HG03159 (cell line): Measurements from ENCODE around the gene SOD1.
"Not testable (repeated sequence)": the region's sequence is repeated elsewhere in the genome, so short reads cannot be mapped to it uniquely, and the experiment has no call there.

Source experiments
- ATAC-seq: cut with Tn5 transposase; IDR thresholded peaks from one replicate; pipeline ENCODE4 v1.9.1; 2021; ENCODE audit warnings: mild to moderate bottlenecking, moderate library complexity; ENCODE audit not compliant: unreplicated experiment

Gene SOD1

GRCh38 chr21:31659536-31660258, at the start of gene SOD1:
SOD1 (plus strand) TSS chr21:31659693; CDS start chr21:31659770, 77 bp downstream.
- peak; percentile 94 for ATAC-seq

- ATAC-seq, result no peak
Measured at GRCh38 chr21:31611445-31611844, 48.0 kb upstream of the SOD1 start.

GRCh38 chr21:31612894-31613785, 46.4 kb upstream of the SOD1 start:
- no peak for ATAC-seq

GRCh38 chr21:31614705-31615104, 44.8 kb upstream of the SOD1 start:
- no peak for ATAC-seq

- no peak for ATAC-seq
Measured at GRCh38 chr21:31616216-31616615, 43.3 kb upstream of the SOD1 start.

GRCh38 chr21:31618696-31619430, 40.6 kb upstream of the SOD1 start:
- no peak for ATAC-seq

- no peak for ATAC-seq
Measured at GRCh38 chr21:31622397-31622796, 37.1 kb upstream of the SOD1 start.

- no peak for ATAC-seq
Measured at GRCh38 chr21:31623664-31624063, 35.8 kb upstream of the SOD1 start.

- no peak for ATAC-seq
Measured at GRCh38 chr21:31624181-31624580, 35.3 kb upstream of the SOD1 start.

GRCh38 chr21:31624961-31625491, 34.5 kb upstream of the SOD1 start:
- ATAC-seq, result no peak

GRCh38 chr21:31629972-31630711, 29.4 kb upstream of the SOD1 start:
- no peak for ATAC-seq

- ATAC-seq, result not testable (repeated sequence)
Measured at GRCh38 chr21:31631881-31632280, 27.6 kb upstream of the SOD1 start.

- ATAC-seq, result no peak
Measured at GRCh38 chr21:31634993-31635392, 24.5 kb upstream of the SOD1 start.

GRCh38 chr21:31636874-31637273, 22.6 kb upstream of the SOD1 start:
- no peak for ATAC-seq

- ATAC-seq, result no peak
Measured at GRCh38 chr21:31641416-31641922, 18.0 kb upstream of the SOD1 start.

GRCh38 chr21:31644643-31645042, 14.8 kb upstream of the SOD1 start:
- no peak for ATAC-seq

GRCh38 chr21:31647650-31648049, 11.8 kb upstream of the SOD1 start:
- ATAC-seq, result no peak

GRCh38 chr21:31650930-31651329, 8.6 kb upstream of the SOD1 start:
- no peak for ATAC-seq

GRCh38 chr21:31651491-31651890, 8.0 kb upstream of the SOD1 start:
- not testable (repeated sequence) for ATAC-seq

GRCh38 chr21:31654340-31654739, 5.2 kb upstream of the SOD1 start:
- ATAC-seq, result no peak
